ENCODE data around the gene CAPN13. TPM values are rescaled to one million over a fixed set of nuclear protein-coding genes. Genes with fewer than 3 reads are reported as not detected.

The CAPN13 gene
- total RNA-seq, 3 donors from 2014 or later: 33.8 to 44.6 TPM; not detected in 1

DNA sequence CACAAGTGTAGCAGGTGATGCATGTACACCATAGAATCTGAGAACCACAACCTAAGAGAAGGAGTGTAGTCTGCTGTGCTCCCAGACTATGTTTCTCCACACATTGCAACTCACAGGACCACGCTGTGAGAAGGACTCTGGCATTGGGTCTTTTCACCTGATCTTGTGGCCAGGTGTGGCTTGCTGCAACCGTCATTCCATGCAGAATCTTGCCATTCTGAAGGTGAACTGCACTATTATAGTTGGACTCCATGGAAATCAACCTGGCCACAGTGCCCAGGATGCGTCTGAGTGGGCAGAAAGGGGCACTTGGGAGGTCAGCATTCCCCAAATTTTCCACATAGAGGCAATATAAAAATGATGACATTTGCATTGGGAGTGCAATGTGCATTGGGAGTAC is 122.2 kb downstream of the CAPN13 start:
- no peaks in the 10 kb centered on the region for H3K4me1 ChIP-seq
- intact Hi-C loops (cut with DNase I; ENCODE audit: low total_unique reads): no loop called here
- H3K9me3 ChIP-seq: no peaks in the 10 kb centered on the region
- TF ChIP-seq POLR2A (IDR thresholded peaks at IDR 0.05): no peak
- TF ChIP-seq POLR2AphosphoS5 (IDR thresholded peaks at IDR 0.05): no peak
- TF ChIP-seq, protein P1, sequence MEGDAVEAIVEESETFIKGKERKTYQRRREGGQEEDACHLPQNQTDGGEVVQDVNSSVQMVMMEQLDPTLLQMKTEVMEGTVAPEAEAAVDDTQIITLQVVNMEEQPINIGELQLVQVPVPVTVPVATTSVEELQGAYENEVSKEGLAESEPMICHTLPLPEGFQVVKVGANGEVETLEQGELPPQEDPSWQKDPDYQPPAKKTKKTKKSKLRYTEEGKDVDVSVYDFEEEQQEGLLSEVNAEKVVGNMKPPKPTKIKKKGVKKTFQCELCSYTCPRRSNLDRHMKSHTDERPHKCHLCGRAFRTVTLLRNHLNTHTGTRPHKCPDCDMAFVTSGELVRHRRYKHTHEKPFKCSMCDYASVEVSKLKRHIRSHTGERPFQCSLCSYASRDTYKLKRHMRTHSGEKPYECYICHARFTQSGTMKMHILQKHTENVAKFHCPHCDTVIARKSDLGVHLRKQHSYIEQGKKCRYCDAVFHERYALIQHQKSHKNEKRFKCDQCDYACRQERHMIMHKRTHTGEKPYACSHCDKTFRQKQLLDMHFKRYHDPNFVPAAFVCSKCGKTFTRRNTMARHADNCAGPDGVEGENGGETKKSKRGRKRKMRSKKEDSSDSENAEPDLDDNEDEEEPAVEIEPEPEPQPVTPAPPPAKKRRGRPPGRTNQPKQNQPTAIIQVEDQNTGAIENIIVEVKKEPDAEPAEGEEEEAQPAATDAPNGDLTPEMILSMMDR (IDR thresholded peaks at IDR 0.05): no peak
- no peak overlapping the region for H3K4me3 ChIP-seq
- no peaks in the 10 kb centered on the region for H3K27me3 ChIP-seq
- no peaks in the 10 kb centered on the region for H3K36me3 ChIP-seq
- no peak overlapping the region for H3K27ac ChIP-seq
- DNase-seq (ENCODE audit: low spot score in 2 of 2): no peak

DNA sequence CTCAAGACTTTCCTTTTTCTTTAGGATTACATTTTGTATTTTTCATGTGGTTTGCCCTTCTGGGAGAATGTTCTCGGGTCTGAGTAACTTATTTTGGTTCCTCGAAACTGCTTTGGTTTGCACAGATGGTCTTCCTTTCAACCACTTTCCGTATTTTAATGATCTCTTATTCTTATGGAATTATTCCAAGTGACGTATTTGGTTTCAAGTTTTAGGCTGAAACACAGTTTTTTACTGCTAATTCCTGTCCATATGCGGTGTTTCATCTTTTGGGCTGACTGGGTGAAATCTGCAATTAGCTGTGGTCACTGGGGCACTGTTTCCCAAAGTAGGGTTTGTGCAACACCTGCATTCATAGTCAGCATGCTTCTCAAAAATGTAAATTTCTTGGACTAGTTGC is 122.7 kb downstream of the CAPN13 start:
- intact Hi-C loops (cut with DNase I; ENCODE audit: low total_unique reads): no loop called here
- H3K27me3 ChIP-seq: no peaks in the 10 kb centered on the region

DNA sequence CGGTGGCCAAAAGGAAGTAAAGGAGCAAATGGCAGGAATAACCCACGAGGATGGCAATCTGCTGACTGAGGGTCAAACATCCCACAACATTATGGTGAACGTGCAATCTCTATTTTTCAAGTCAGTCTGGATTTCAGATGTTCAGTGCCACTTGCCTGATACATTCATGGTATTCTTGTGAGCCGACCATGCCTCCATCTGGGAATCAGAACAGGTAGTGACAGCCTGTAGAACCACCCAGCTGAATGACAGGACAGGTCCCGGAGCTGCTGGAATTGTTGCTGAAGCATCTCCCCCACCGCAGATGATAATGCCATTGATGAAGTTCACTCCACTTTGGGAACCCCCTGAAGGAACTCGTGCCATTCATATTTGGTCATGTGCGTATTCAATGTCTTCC is 123.2 kb downstream of the CAPN13 start:
- no peak for DNase-seq (ENCODE audit: low spot score in 2 of 2)
- TF ChIP-seq, protein P1 (IDR thresholded peaks at IDR 0.05): no peak
- TF ChIP-seq POLR2A (IDR thresholded peaks at IDR 0.05) (no peak), POLR2AphosphoS5 (IDR thresholded peaks at IDR 0.05) (no peak)
- H3K4me1 ChIP-seq: no peaks in the 10 kb centered on the region
- H3K27ac ChIP-seq: no peak overlapping the region
- no peak overlapping the region for H3K4me3 ChIP-seq
- no peaks in the 10 kb centered on the region for H3K9me3 ChIP-seq
- intact Hi-C loops (cut with DNase I; ENCODE audit: low total_unique reads): no loop called here
- H3K36me3 ChIP-seq: no peaks in the 10 kb centered on the region
- H3K27me3 ChIP-seq: no peaks in the 10 kb centered on the region

More for the DNA sequence above, 122.7 kb downstream of the CAPN13 start:
- no peak for DNase-seq (ENCODE audit: low spot score in 2 of 2)
- TF ChIP-seq, protein P1 (IDR thresholded peaks at IDR 0.05): no peak
- TF ChIP-seq POLR2AphosphoS5 (IDR thresholded peaks at IDR 0.05) (no peak), POLR2A (IDR thresholded peaks at IDR 0.05) (no peak)
- Histone ChIP-seq H3K4me3 (no peak overlapping the region), H3K9me3 (no peaks in the 10 kb centered on the region), H3K4me1 (no peaks in the 10 kb centered on the region), H3K27ac (no peak overlapping the region), H3K36me3 (no peaks in the 10 kb centered on the region)

DNA sequence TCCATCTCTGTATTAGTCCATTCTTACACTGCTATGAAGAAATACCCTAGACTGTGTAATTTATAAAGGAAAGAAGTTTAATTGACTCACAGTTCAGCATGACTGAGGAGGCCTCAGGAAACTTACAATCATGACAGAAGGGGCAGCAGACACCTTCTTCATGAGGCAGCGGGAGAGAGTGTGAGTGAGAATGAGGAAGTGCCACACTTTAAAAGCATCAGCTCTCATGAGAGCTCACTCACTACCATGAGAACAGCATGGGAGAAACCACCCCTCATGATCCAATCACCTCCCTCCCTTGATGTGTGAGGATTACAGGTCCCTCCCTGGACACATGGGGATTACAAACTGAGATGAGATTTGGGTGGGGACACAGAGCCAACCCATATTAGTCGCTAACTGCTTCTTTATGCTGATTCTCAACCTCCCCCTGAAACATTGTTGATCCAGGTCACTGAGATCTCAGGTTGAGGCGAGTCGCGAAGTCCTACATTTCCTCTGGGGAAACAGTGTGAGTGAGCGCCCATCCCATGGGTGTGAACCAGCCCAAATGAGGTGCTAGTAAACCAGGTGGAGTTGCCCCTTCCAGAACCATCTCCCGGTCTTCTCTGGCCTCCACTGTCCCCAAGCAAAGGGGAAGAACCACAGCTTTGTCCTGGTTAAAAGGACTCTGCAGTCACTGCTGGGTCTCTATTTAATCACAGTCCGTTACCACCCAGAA is 123.8 kb downstream of the CAPN13 start:
- H3K27ac ChIP-seq: no peak overlapping the region
- H3K4me3 ChIP-seq: no peak overlapping the region
- H3K36me3 ChIP-seq: no peaks in the 10 kb centered on the region
- H3K4me1 ChIP-seq: no peaks in the 10 kb centered on the region
- H3K9me3 ChIP-seq: no peaks in the 10 kb centered on the region
- intact Hi-C loops (cut with DNase I; ENCODE audit: low total_unique reads): no loop called here
- no peaks in the 10 kb centered on the region for H3K27me3 ChIP-seq
- TF ChIP-seq POLR2AphosphoS5 (IDR thresholded peaks at IDR 0.05) (no peak), POLR2A (IDR thresholded peaks at IDR 0.05) (no peak)
- TF ChIP-seq, protein P1 (IDR thresholded peaks at IDR 0.05): no peak
- DNase-seq (ENCODE audit: low spot score in 2 of 2): no peak

DNA sequence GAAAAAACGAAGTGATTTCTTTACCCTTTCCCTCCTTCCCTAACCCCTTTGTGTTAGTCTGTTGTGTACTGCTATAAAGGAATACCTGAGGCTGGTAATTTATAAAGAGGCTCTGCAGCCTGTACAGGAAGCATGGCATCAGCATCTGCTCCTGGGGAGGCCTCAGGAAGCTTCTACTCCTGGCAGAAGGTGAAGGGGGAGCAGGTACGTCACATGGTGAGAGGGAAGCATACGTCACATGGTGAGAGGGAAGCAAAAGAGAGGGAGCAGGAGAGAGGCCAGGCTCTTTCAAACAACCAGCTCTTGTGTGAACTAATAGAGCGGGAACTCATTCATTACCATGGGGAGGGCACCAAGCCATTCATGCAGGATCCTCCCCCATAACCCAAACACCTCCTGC is 126.2 kb downstream of the CAPN13 start:
- Histone ChIP-seq H3K27ac (no peak overlapping the region), H3K36me3 (no peaks in the 10 kb centered on the region)

More for the DNA sequence above, 126.2 kb downstream of the CAPN13 start:
- H3K4me3 ChIP-seq: no peak overlapping the region
- intact Hi-C loops (cut with DNase I; ENCODE audit: low total_unique reads): no loop called here
- no peaks in the 10 kb centered on the region for H3K27me3 ChIP-seq
- no peak for DNase-seq (ENCODE audit: low spot score in 2 of 2)
- TF ChIP-seq POLR2A (IDR thresholded peaks at IDR 0.05): no peak
- no peak for TF ChIP-seq POLR2AphosphoS5 (IDR thresholded peaks at IDR 0.05)
- TF ChIP-seq, protein P1 (IDR thresholded peaks at IDR 0.05): no peak
- no peaks in the 10 kb centered on the region for H3K9me3 ChIP-seq
- H3K4me1 ChIP-seq: no peaks in the 10 kb centered on the region

Measured in breast epithelium (tissue), 4 donors.